IPS-18a (cell line): ENCODE data around the gene XPO5.

Experiments used
- H3K27ac ChIP-seq: one replicate; pipeline ENCODE4 v1.5.1; 2013; ENCODE audit warnings: low read length
- H3K27me3 ChIP-seq: one replicate; pipeline ENCODE4 v1.6.1; 2013; ENCODE audit warnings: mild to moderate bottlenecking, low read length; ENCODE audit not compliant: control insufficient read depth, insufficient read depth
- H3K36me3 ChIP-seq: one replicate; pipeline ENCODE4 v1.6.1; 2013; ENCODE audit warnings: low read depth, low read length; ENCODE audit not compliant: control insufficient read depth
- H3K4me1 ChIP-seq: one replicate; pipeline ENCODE4 v1.6.1; 2013; ENCODE audit warnings: low read depth, low read length; ENCODE audit not compliant: control insufficient read depth
- H3K4me3 ChIP-seq: one replicate; pipeline ENCODE4 v1.5.1; 2013; ENCODE audit warnings: low read length
- H3K9ac ChIP-seq: one replicate; pipeline ENCODE4 v1.6.1; 2013; ENCODE audit warnings: mild to moderate bottlenecking, low read length, moderate library complexity
- H3K9me3 ChIP-seq: one replicate; pipeline ENCODE4 v1.6.1; 2013; ENCODE audit warnings: low read depth, low read length; ENCODE audit not compliant: control insufficient read depth

Gene XPO5

GRCh38 chr6:43475516-43475915 lies 100.3 kb downstream of the XPO5 start:
- Histone ChIP-seq H3K9ac (no peak overlapping the region), H3K4me3 (no peak overlapping the region), H3K27me3 (no peaks in the 10 kb centered on the region), H3K9me3 (no peaks in the 10 kb centered on the region), H3K4me1 (peaks cover 12% of the 10 kb centered on the region), H3K27ac (no peak overlapping the region), H3K36me3 (peaks cover 3% of the 10 kb centered on the region)

GRCh38 chr6:43472515-43472914 lies 103.3 kb downstream of the XPO5 start:
- Histone ChIP-seq H3K4me3 (no peak overlapping the region), H3K9ac (no peak overlapping the region), H3K4me1 (peaks cover 13% of the 10 kb centered on the region), H3K36me3 (no peaks in the 10 kb centered on the region), H3K27ac (no peak overlapping the region), H3K27me3 (no peaks in the 10 kb centered on the region), H3K9me3 (no peaks in the 10 kb centered on the region)
